Stimulated activated CD4-positive, alpha-beta T cell treated with anti-CD3 and anti-CD28 coated beads, Interleukin-2, amount 100 ng/mL, for 24 hours (primary cell): ENCODE data around the gene BAG3.
A peak's percentile ranks its signal among the peaks of the same experiment; 100 is the strongest.
"Not testable (repeated sequence)": the region's sequence is repeated elsewhere in the genome, so short reads cannot be mapped to it uniquely, and the experiment has no call there.

Experiments used
- DNase-seq, 2 donors: peaks; one replicate each; pipeline ENCODE4 v3.0.0-alpha.2; 2020

BAG3 gene

DNA sequence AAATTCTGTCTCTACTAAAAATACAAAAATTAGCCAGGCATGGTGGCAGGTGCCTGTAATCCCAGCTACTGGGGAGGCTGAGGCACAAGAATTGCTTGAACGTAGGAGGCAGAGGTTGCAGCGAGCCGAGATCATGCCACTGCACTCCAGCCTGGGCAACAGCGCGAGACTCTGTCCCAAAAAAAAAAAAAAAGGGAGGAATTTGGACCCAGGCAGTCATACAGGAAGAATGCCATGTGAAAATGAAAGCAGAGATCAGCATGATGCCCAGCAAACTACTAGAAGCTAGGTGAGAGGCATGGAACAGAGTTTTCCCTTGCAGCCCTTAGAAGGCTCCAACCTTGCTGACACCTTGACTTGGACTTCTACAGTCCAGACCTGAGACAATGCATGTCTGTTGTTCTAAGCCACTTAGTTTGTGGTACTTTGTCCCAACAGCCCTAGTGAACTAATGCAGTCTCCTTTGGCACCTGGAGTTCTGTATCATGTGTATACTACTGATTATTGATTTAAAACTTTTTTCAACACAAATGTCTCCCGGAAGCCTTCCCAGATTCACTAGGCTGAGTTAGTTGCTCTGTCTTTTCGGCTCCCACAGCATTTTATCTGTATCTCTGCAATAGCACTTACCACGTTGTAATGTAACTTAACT, 10.2 kb upstream of the BAG3 start:
- DNase-seq, result no peak

- no peak for DNase-seq
Observed at GRCh38 chr10:119642556-119643111, 8.5 kb upstream of the BAG3 start.

DNA sequence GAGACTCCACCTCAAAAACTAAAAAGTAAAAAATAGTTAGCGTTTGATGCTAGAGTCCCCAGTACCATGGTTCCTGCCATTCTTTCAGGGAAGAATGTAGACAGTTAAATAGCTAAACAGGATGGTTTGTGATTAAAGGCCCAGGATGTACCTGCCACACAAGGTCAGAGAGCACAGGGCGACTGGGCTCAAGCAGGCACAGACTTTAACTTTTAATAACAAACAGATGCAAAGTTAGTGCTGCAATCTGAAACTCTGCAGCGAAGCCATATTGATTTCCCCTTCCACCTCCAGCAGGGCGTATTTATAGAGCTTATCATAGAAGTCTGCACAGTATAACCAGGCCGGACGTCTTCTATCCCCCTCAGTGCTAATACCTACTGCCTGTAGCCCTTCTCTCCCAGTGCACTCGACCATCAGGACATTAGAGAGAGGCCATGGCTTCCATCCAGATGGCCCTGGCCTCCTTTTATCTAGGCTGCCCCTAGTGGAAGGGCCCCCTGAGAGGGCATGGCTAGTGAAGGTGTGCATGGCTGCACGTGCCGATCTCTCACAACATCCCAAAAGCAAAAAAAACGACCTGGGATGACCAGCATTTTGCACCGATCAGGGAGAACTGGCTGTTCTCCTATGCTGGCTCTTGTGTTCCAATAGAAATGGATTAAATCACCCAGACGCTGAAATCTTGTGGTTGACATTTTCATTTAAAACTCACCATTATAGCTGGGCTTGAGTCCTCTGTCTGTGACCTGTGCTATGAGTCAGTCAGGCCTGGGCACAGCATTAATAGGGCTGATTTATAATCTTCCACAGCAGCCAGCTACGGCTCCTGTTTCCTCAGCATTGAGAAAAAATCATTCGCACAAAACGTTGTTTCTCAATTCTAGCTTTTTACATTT, 7.6 kb upstream of the BAG3 start:
- DNase-seq, result no peak

DNA sequence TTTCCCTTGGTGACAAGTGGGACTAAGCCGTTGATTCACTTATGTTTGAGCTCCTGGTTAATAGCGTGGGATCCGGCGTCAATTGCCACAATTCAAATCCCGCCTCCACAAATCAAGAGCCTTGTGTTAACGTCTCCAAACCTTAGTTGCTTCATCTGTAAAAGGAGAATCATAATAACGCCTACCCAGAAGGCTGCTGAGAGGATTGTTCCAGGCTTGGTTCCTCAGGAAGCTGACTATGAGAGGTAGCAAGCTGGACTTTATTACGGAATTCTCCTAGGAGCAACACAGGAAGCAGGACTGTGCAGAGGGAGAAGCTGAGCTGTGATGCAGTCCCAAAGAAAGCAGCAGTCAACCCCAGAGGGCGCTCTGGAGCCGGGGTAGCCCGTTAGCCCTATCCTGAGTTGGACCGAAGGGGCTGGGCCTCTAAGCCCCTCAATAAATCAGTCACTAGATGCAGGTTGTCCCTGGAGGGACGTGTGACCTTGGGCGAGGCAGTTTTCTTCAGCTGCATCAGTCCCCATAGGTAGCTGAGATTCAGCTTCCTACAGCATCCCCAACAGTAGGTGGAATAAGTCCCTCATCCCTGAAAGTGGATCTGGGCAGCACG, 6.9 kb upstream of the BAG3 start:
- no peak for DNase-seq

GRCh38 chr10:119644994-119645393, 6.2 kb upstream of the BAG3 start:
- no peak for DNase-seq

DNA sequence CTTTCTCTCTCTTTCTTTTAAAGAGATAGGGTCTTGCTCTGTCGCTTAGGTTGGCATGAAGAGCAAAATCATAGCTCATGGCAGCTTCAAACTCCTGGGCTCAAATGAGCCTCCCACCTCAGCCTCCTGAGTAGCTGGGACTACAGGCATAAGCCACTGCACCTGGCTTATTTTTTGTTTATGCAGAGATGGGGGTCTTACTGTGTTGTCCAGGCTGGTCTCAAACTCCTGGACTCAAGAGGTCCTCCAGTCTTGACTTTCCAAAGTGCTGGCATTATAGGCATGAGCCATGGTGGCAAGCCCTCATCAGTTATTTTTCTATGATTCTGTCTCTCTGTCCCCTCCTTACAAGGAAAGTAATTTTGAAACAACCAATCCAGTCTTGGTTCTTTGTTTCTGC, 1.1 kb upstream of the BAG3 start:
- DNase-seq, result no peak

DNA sequence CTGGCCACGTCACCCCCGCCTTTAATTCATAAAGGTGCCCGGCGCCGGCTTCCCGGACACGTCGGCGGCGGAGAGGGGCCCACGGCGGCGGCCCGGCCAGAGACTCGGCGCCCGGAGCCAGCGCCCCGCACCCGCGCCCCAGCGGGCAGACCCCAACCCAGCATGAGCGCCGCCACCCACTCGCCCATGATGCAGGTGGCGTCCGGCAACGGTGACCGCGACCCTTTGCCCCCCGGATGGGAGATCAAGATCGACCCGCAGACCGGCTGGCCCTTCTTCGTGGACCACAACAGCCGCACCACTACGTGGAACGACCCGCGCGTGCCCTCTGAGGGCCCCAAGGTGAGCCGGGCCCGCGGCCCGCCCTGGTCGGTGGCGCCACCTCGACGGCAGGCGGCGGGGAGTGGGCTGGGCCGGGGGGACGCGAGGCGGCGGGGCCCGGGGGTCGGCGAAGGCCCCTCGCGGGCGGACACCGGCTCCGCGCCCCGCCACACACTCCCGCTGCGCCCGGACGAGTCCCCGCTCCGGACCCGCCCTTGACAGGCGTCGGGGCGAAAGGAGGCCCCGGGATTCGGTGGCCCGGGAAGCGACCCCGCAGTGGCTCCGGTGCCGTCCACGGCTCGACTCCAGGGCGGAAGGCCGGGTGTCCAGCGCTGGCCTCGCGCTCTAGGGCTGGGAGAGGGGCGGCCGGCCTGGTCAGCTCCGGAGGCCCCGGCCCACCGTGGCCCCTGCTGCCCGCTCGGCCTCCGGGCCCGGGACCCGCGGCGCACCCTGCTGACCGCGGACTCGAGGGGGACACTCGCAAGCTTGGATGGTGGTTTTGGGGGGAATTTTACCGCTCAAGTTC, 557 bp downstream of the BAG3 start:
- DNase-seq, result peak; percentile 31 to 39

- DNase-seq, result no peak
Observed at GRCh38 chr10:119652361-119652730, 1.2 kb downstream of the BAG3 start.

GRCh38 chr10:119653209-119653608, 2.0 kb downstream of the BAG3 start:
- DNase-seq, result no peak

- DNase-seq, result no peak
Observed at GRCh38 chr10:119653916-119654315, 2.7 kb downstream of the BAG3 start.

- DNase-seq, result no peak
Observed at GRCh38 chr10:119654540-119654939, 3.4 kb downstream of the BAG3 start.

- peak; percentile 61 to 62 for DNase-seq
Observed at GRCh38 chr10:119655566-119656001, 4.4 kb downstream of the BAG3 start.

DNA sequence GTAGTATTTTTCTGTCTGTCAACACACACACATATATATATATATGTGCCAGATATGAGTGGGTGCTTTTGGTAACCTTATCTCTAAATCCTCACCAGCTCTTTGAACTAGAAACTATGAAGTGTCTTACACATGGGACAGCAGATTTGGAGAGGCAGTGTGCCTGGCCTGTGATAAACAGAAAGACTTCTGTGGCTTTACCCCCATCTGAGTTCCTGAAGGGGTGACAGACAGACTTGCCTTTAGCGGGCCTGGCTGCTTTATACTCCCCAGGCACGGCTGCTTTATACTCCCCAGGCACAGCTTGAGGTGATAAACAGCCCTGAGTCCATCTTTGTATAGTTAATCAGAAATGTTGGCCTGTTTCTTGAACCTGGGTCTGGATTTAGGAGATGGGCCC, 5.6 kb downstream of the BAG3 start:
- DNase-seq, result no peak

DNA sequence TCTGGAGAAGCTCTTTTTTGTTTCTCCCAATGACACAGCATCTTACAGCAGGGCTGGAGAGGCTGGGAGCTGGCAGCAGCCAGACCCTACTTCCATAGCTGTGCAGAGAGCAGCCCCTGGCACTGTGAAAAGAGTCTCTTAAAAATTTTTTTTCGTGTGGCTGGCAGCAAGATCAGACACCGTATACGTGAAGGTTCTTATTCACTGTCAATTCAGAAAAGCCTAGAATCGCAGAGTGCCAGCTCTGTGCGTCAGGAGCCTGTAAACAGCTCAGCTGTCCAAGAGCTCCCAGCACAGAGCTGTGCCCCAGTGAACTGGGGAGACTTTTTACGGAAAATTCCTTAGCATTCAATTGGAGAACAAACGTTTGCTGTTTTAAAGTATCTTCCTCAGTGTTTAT, 6.5 kb downstream of the BAG3 start:
- no peak for DNase-seq

DNA sequence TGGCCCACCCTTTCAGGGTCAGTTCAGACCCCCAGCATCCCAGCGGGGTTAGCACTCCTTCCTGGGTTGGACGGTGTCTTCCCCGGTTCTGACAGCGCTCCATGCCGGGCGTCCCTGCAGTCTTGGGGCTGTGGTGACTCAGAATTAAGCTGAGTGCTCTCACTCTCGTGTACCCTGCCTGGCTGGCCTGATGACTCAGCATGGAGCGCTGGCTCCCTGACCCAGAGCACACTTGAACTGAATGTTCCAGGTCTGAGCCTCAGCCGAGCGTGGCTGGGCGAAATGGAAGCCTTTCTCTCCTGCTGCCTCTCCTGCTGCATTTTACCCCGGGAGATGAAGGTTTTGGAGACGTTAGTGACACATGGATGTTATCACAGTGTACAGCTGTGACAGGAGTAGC, 7.1 kb downstream of the BAG3 start:
- DNase-seq, result peak in 1 of 2 donors; percentile 35

DNA sequence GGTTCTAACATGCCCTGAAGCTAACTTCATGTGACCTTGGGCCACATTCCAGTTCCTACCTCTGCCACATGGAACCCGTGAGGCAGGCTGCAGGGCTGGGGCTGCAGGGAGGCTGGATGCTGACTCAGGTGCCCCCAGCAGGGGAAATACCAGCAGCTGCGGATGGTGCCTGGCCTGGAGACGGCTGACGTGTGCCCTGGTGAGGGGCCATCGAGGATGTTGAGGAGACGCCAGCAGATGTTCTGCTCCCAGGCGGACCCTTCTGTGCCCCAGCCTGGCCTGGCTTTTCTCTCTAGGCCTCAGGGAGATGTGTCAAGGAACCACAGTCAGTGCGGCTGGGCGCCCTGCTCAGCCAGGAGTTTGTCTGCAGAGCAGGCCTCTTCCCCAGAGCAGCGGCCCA, 8.8 kb downstream of the BAG3 start:
- DNase-seq, result no peak

GRCh38 chr10:119662076-119662605, 11.0 kb downstream of the BAG3 start:
- DNase-seq, result not testable (repeated sequence)

GRCh38 chr10:119663866-119664698, 12.9 kb downstream of the BAG3 start:
- DNase-seq, result no peak

DNA sequence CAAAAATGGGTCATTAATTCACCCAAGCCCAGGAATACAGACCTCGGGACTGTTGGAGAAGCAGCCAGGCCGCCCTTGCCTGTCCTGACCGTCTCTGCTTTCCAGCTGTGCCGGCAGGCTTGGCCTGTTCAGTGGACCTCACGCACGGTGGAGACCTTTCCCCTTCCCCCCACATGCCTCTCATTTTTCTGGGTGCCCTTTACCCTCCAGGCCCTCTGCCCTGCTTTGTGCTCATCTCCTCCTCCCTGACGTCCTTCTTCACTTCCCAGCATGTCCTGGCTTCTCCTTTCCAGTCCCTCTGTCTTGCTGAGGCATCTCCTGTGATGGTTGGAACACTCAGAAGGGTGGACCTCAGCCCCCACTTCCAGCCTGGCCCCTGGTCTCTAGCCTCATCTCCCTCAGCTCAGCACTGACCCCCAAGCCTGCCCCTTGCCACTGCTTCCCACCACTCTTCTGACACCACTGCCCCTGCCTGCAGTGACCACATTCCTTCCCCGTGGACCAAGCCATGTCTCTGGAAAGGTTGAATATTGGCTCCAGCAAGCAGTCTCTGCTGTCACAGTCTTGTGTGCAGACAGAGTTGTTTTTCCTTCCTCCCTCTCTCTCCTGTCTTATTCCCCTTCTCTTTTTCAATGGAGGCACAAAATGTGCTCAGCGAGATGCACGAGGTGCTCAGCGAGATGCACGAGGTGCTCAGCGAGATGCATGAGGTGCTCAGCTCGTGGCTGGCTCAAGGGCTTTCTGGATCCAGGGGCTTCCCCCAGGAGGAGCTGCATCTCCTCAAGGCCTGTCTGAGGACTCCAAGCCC, 14.9 kb downstream of the BAG3 start:
- no peak for DNase-seq

GRCh38 chr10:119666709-119667004, 15.5 kb downstream of the BAG3 start:
- no peak for DNase-seq
